Lung (tissue), 12 donors: ENCODE data around the gene STAG2. TPM values are rescaled to one million over a fixed set of nuclear protein-coding genes. Genes with fewer than 3 reads are reported as not detected.
"Not testable (repeated sequence)": the region's sequence is repeated elsewhere in the genome, so short reads cannot be mapped to it uniquely, and the experiment has no call there.

Experiments used
- ATAC-seq: fragments of 200-7000 bp; cut with Tn5 transposase; one replicate; pipeline ENCODE4 v1.9.1; 2020; ENCODE audit warnings: moderate number of reproducible peaks; ENCODE audit not compliant: insufficient read depth, low FRiP score
- DNase-seq, 3 donors: peaks; one replicate each; pipeline ENCODE4 v3.0.0-alpha.2; 2013 to 2017
- H3K27ac ChIP-seq, 2 donors: one replicate each; pipeline ENCODE4 v1.5.1; 2013; ENCODE audit warnings: mild to moderate bottlenecking in 2 of 2, moderate library complexity in 2 of 2, control low read depth in 1 of 2, inconsistent platforms in 1 of 2, low read depth in 1 of 2, low read length in 1 of 2
- H3K27me3 ChIP-seq, 3 donors: one replicate each; pipeline ENCODE4 v1.5.1; 2013; ENCODE audit warnings: low read length in 2 of 3; ENCODE audit not compliant: control insufficient read depth in 3 of 3, insufficient read depth in 3 of 3
- H3K36me3 ChIP-seq, 4 donors: one replicate each; pipeline ENCODE4 v1.5.1; 2013; ENCODE audit warnings: low read length in 4 of 4, mild to moderate bottlenecking in 1 of 4, moderate library complexity in 1 of 4; ENCODE audit not compliant: control insufficient read depth in 4 of 4, insufficient read depth in 4 of 4
- H3K4me1 ChIP-seq, 5 donors: one replicate each; pipeline ENCODE4 v1.5.1; 2013; ENCODE audit warnings: low read length in 5 of 5, mild to moderate bottlenecking in 2 of 5, moderate library complexity in 1 of 5; ENCODE audit not compliant: control insufficient read depth in 5 of 5, insufficient read depth in 5 of 5
- H3K4me3 ChIP-seq: one replicate; pipeline ENCODE4 v1.5.1; 2013; ENCODE audit warnings: mild to moderate bottlenecking, control low read depth, moderate library complexity
- H3K9ac ChIP-seq, 2 donors: one replicate each; pipeline ENCODE4 v1.5.1; 2013; ENCODE audit warnings: low read length in 2 of 2, control low read depth in 1 of 2; ENCODE audit not compliant: insufficient read depth in 1 of 2
- H3K9me3 ChIP-seq, 4 donors: one replicate each; pipeline ENCODE4 v1.5.1; 2013; ENCODE audit warnings: low read length in 3 of 4, mild to moderate bottlenecking in 1 of 4, moderate library complexity in 1 of 4; ENCODE audit not compliant: control insufficient read depth in 4 of 4, insufficient read depth in 3 of 4
- CTCF ChIP-seq: IDR thresholded peaks from 2 replicates; pipeline ENCODE4 v1.5.1; 2012; ENCODE audit warnings: mild to moderate bottlenecking; ENCODE audit errors: control extremely low read depth, extremely low read depth
- WGBS, 2 donors: extraction: QIAGEN DNeasy Blood & Tissue Kit; methylation state at CpG; one replicate each; pipeline ENCODE4 v1.1.7; 2013; 5-methylcytosine and 5-hydroxymethylcytosine counted together
- polyA plus RNA-seq, 2 donors: library from polyadenylated mRNA; stranded (reverse); fragments of 200-250 nt; gene quantifications; one replicate each; pipeline ENCODE4 v1.2.1, GENCODE V29; 2013
- total RNA-seq, 2 donors: library from RNA; depleted of rRNA in 1 of 2; stranded (reverse); fragments of >200 nt in 1 of 2; gene quantifications; one replicate each; pipeline ENCODE4 v1.2.1, GENCODE V29; 2014 to 2021
- donor health status: control.
- donor health status: control.
- donor health status: Bipolar disorder and iron deficiency.
- donor health status: healthy.
- donor health status: DM: yes; HTN: yes; CAD: no.

Gene STAG2
- total and polyA plus RNA-seq, 4 donors = 16.4 to 181 (median 36.8) TPM

- no peak overlapping the region for H3K4me3 ChIP-seq
- H3K4me1 ChIP-seq = no peaks in the 10 kb centered on the region
- H3K27ac ChIP-seq = no peak overlapping the region
- no peaks in the 10 kb centered on the region for H3K27me3 ChIP-seq
- no peak overlapping the region for H3K9ac ChIP-seq
- no peaks in the 10 kb centered on the region for H3K36me3 ChIP-seq
- no peaks in the 10 kb centered on the region for H3K9me3 ChIP-seq
- DNase-seq (peak in 1 of 3 donors; percentile 6), ATAC-seq (no peak)
- TF ChIP-seq CTCF = no peak
- WGBS, 2 donors = 51 to 79% methylated on average over 3 of the region's 3 CpGs
Measured at GRCh38 chrX:124125471-124125870, 164.0 kb downstream of the STAG2 start.

DNA sequence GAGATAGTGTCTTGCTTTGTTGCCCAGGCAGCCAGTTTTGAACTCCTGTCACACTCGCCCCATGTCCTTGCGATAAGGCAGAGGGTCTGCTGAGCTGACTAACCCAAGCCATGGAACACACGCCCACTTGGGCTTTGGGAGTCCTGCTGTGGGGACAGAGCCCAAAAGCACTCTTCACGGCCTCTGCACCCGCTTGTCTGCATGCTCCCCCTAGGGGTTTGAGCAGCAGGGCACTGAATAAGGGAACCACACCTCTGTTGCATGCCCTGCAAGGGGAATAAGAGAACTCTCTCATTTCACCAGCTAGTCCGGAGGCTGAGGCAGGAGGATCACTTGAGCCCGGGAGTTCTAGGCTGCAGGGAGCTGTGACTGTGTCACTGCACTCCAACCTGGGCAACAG lies 166.0 kb downstream of the STAG2 start:
- Histone ChIP-seq H3K27me3 (no peaks in the 10 kb centered on the region), H3K36me3 (no peaks in the 10 kb centered on the region), H3K9ac (no peak overlapping the region), H3K4me3 (no peak overlapping the region), H3K4me1 (no peaks in the 10 kb centered on the region), H3K27ac (no peak overlapping the region), H3K9me3 (no peaks in the 10 kb centered on the region)
- no peak for DNase-seq
- 87 to 99% methylated on average over 6 to 7 of the region's 7 CpGs for WGBS, 2 donors
- no peak for TF ChIP-seq CTCF
- no peak for ATAC-seq

DNA sequence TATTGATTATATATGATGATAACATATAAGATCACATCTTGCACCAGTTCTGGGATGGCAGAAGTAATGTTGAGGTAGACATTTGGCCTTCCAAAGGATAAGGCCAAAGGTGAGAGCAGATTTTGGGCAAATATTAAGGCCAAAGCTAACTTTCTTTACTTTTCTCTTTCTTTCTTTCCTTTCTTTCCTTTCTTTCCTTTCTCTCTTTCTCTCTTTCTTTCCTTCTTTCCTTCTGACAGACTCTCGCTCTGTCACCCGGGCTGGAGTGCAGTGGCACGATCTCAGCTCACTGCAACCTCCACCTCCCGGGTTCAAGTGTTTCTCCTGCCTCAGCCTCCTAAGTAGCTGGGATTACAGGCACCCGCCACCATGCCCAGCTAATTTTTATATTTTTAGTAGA lies 170.9 kb downstream of the STAG2 start:
- H3K4me3 ChIP-seq, H3K36me3 ChIP-seq, DNase-seq, H3K9ac ChIP-seq, H3K9me3 ChIP-seq, H3K4me1 ChIP-seq, ATAC-seq, H3K27ac ChIP-seq, H3K27me3 ChIP-seq: not testable (repeated sequence)
- WGBS, 2 donors = 85 to 90% methylated on average over 5 of the region's 5 CpGs

- 90 to 94% methylated on average over 8 of the region's 8 CpGs for WGBS, 2 donors
- no peaks in the 10 kb centered on the region for H3K4me1 ChIP-seq
- H3K27ac ChIP-seq = no peak overlapping the region
- no peaks in the 10 kb centered on the region for H3K36me3 ChIP-seq
- H3K9me3 ChIP-seq = peaks cover 0 to 6% (median 3%) of the 10 kb centered on the region in 4 donors
- H3K27me3 ChIP-seq = no peaks in the 10 kb centered on the region
- ATAC-seq (no peak), DNase-seq (no peak)
- H3K9ac ChIP-seq = no peak overlapping the region
- no peak for TF ChIP-seq CTCF
- H3K4me3 ChIP-seq = no peak overlapping the region
Measured at GRCh38 chrX:124145749-124146148, 184.2 kb downstream of the STAG2 start.
